ENCODE measurements around the gene CDK16. TPM values are rescaled to one million over a fixed set of nuclear protein-coding genes. Genes with fewer than 3 reads are reported as not detected.

The CDK16 gene
- 80.3 and 91.8 TPM in 2 replicates for total RNA-seq (2014; rRNA removed; shearing (Covaris generic))
- 106 and 120 TPM in 2 replicates for polyA plus RNA-seq (2015; cell fraction: cytosol; rRNA removed)
- 108 and 112 TPM in 2 replicates for polyA plus RNA-seq (2015; cell fraction: nucleus; rRNA removed)

DNA sequence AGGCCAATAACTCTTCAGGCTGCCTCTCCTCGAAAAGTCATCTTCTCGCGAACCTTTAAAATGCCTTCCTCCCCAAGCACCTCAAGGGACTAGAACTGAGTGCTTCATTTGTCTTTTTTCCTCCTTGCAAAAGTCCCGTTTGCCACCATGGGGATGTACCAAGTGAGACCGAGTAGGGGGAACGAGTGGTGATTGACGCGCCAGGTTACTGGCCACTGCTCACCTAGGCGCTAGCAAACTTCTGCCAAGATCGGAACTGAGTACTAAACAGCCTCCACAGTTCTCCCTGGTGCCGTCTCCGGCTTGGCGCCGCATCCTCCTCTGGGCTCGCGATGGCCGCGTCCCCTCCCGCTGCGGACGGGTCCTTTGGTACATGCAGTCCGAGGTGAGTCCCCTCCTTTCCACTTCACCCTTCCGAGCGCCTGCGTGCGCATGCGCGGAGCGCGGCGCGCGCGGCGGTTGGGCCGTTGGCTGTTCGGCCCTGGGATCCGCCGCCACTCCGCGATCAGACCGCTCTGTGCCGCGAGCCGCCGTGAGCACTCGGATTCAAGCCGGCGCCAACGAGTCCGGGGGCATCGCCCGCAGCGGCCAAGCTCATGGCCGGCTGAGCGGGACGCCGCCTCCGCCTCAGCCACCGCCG lies at the start of gene CDK16:
TSS of gene CDK16 (plus strand) at position 402 of the 640 bp plus-strand sequence. CDS start 4,877 bp downstream, outside the sequence.
- peak; percentile 73 for DNase-seq (ENCODE audit: low read depth)

GRCh38 chrX:47169273-47169672 lies 49.2 kb upstream of the CDK16 start:
- no peak for DNase-seq (ENCODE audit: low read depth)

- DNase-seq (ENCODE audit: low read depth) = no peak
Measured at GRCh38 chrX:47169726-47170515, 48.6 kb upstream of the CDK16 start.

DNA sequence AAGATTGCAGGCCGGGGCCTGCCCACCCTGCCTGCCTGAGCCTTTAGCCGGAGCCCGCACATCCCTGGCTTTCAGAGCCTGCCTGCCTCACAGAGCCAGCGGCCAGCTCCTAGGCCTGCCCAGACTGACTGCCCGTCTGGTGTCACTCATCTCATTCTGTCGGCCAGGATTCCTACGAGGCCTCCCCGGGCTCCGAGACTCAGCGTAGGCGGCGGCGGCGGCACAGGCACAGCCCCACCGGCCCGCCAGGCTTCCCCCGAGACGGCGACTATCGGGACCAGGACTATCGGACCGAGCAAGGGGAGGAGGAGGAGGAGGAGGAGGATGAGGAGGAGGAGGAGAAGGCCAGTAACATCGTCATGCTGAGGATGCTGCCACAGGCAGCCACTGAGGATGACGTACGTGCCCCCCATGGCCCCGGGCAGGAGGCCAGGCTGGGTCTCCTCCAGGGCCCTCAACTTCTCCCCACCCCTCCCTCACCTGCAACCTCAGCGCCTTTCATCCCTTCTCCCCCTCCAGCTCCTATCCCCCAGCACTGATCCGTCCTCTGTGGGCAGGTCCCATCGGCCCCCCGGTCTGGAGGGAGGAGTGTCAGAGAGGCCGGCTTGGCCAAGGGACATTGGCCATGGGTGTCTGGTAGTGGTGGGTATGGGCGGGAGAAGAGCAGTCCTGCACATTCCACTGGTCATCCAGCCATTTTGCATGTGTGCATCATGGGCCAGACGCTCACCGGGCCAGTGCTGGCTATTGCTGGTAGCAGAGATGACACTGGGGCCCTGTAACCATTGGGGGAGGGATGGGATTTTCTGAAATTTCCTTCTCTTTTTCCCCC lies 47.4 kb upstream of the CDK16 start:
- no peak for DNase-seq (ENCODE audit: low read depth)

DNA sequence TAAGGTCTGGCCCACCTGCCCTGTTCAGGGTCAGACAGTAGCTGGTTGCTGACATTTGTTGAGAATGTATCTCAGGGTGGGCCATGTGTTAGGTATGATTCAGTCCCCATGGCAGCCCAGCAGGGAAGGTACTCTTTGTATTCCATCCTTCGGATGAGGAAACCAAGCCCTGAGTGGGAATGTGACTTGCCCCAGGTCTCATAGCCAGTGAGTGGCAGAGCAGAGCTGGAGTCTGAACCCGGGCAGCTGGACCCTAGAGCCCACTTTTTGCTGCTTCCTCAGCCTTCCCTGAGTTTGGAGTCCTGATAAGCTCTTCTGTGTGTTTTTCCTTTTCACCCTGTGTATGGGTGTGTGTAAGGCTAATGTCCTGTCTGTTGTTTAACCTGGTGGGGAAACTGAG lies 46.5 kb upstream of the CDK16 start:
- no peak for DNase-seq (ENCODE audit: low read depth)

DNA sequence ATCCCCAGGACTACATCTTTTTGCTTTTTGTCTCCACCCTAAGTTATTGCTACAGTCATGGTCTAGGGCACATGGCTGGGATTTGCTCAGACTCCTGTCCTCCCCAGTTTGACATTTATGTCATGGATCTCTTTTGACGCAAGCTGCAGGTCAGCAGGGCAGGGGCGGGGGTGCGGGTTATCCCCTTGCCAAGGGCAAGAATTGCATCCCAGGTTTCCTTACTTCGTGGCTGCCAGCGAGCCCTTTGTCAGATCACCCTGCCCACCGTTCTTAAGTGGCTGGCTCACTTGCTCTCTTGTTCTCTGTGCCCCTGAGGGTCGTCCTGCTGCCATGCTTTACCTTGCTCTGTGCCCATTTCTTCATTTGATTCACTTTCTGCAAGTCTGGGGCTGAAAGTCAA lies 45.9 kb upstream of the CDK16 start:
- no peak for DNase-seq (ENCODE audit: low read depth)

DNA sequence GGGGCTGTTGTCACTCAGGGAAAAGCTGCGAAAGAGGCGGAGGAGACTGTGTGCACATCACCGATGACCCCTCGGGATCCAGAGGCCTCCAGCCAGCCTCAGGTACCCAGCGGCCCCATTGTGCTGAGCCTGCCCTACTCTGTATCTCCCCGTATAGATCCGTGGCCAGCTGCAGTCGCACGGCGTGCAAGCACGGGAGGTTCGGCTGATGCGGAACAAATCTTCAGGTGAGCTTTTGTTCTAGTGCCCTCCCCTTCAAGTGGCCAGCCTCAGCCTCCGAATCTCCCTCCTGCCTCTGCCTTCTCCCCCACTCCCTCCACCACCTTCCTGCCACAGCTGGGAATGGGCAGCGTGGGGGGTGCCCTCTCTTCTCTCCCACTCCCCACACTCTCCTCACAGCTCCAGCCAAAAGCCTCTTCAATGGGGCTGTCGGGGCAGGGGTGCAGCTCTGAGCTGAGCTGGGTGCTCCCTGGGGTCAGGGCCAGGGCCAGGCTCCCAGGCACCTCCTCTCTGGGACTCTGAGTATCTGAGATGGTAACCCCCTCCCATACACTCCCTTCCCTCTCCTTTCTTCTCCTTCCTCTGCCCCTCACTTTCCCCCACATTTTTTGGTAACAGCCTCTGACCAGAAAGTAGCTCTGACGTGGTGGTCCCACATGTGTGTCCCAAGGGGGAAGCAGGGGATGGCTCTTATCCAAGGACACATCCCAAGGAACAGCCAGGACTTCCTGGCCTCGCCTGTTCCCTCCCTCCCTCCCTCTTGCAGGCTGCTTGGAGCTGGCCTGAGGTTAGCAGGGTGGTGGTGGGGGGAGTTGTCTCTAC lies 45.3 kb upstream of the CDK16 start:
- no peak for DNase-seq (ENCODE audit: low read depth)

DNA sequence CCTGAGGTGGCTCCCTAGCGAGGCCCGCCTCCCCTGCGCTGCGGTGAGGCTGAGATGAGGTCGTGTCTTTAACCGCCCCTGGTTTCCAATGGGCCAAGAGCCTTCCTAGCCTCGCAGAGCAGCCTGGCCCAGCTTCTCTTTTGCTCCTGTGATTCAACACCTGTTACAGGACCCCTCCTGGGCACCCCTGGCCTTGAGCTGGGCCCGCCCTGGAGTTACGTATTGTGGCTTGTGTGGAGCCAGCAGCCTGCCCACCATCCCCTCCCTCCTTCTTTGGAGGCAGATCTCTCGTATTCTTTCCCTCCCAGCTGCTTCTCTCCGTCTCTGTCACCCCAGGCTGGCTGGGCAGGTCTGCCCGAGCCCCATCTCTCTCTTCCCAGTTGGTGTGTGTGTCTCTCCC lies 44.1 kb upstream of the CDK16 start:
- no peak for DNase-seq (ENCODE audit: low read depth)

- DNase-seq (ENCODE audit: low read depth) = no peak
Measured at GRCh38 chrX:47174846-47175587, 43.5 kb upstream of the CDK16 start.

- DNase-seq (ENCODE audit: low read depth) = no peak
Measured at GRCh38 chrX:47175588-47175980, 42.9 kb upstream of the CDK16 start.

DNA sequence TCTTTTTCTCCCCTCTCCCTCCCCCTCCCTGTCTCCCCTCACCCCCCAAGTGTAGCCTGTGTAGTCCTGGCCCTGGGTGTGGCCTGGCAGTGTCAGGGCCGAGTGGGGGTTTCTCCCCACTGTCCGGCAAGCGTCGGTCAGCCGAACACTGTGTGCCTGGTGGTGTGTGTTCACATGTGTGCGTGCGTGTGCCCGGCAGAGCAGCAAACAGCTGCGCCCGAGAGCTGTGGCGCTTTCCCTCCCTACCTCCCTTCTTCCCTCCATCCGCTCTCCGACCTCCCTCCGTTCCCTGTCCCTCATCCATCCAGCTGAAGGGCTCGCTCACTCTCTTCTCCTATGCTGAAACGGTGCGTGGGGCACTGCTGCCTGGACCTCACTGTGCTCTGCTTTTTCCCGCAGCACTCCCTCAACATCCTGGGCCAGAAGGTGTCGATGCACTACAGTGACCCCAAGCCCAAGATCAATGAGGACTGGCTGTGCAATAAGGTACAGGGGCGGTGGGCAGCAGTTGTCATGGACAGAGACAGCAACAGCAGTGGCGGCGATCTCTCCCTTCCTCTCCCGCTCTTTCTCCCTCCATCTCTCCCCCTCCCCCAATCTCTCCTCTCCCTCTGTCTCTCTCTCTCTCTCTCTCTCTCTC lies 42.3 kb upstream of the CDK16 start:
- no peak for DNase-seq (ENCODE audit: low read depth)

DNA sequence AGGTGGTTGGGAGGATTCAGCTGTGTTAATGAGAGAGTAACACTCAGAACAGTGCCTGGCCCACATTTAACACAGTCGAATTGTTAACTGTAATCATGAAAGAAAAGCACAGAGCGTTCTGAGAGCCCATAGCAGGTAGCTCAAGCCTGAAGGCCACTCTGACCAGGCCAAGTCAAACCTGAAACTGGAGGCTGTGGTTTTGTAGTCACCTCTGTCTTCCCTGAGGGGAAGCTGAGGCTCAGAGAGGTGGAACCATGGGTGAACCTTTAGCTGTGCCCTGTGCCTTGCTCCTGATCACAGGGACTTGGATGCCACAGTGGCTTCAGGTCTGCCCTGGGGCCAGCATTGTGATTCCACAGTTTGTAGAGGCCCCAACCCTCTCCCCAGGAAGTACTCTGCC lies 41.4 kb upstream of the CDK16 start:
- no peak for DNase-seq (ENCODE audit: low read depth)

- DNase-seq (ENCODE audit: low read depth) = no peak
Measured at GRCh38 chrX:47178337-47178736, 40.1 kb upstream of the CDK16 start.

- DNase-seq (ENCODE audit: low read depth) = no peak
Measured at GRCh38 chrX:47179221-47179927, 39.1 kb upstream of the CDK16 start.

GRCh38 chrX:47179928-47180255 lies 38.6 kb upstream of the CDK16 start:
- DNase-seq (ENCODE audit: low read depth) = no peak

DNA sequence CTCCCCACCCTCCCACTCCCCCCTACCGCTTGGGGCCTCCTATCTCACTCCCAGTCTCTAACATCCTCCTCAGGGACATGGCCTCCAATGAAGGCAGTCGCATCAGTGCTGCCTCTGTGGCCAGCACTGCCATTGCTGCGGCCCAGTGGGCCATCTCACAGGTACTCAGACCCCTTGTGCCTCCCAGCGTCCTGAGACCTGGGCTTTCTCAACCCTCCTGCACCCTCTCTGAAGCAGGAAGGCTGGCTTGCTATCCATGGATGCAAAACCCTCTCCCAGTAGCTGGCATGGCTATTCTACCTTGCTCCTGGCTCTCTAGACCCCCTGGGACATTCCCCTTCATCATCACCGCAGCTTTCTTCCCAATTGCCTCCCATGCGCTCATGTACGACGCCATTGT lies 38.1 kb upstream of the CDK16 start:
- no peak for DNase-seq (ENCODE audit: low read depth)

DNA sequence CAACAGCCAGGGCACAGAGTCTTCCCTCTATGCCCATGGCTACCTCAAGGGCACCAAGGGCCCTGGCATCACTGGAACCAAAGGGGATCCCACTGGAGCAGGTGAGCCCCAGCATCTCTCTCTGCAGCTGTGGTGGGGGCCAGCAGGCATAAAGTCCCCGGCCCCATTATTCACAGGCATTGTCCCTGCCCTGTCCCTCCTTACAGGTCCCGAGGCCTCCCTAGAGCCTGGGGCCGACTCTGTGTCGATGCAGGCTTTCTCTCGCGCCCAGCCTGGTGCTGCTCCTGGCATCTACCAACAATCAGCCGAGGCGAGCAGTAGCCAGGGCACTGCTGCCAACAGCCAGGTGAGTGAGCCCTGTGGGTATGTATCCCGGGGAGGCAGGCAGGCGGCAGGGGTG lies 37.2 kb upstream of the CDK16 start:
- DNase-seq (ENCODE audit: low read depth) = no peak

GRCh38 chrX:47182106-47182700 lies 36.3 kb upstream of the CDK16 start:
- DNase-seq (ENCODE audit: low read depth) = no peak

- DNase-seq (ENCODE audit: low read depth) = no peak
Measured at GRCh38 chrX:47184486-47184885, 34.0 kb upstream of the CDK16 start.

All from HT1080 (cell line).